AG10803 (cell line): ENCODE data around the gene REPS2.

Source experiments
- DNase-seq: peaks from one replicate; pipeline ENCODE4 v3.0.0; 2010; ENCODE audit warnings: low read depth
- H3K4me3 ChIP-seq: 2 replicates; pipeline ENCODE4 v1.5.1; 2011; ENCODE audit warnings: mild to moderate bottlenecking, low read length, control low read depth
- CTCF ChIP-seq: conservative IDR thresholded peaks from 2 replicates; pipeline ENCODE4 v1.5.1; 2011; ENCODE audit warnings: mild to moderate bottlenecking, low read length, control low read depth, inconsistent platforms

The REPS2 gene

GRCh38 chrX:17046478-17047097, 100.1 kb downstream of the REPS2 start:
- no peak overlapping the region for H3K4me3 ChIP-seq
- peak; percentile 78 for TF ChIP-seq CTCF
- peak; percentile 61 for DNase-seq

- no peak for TF ChIP-seq CTCF
- no peak for DNase-seq
- no peak overlapping the region for H3K4me3 ChIP-seq
Observed at GRCh38 chrX:17047224-17047623, 100.8 kb downstream of the REPS2 start.

- no peak for TF ChIP-seq CTCF
- DNase-seq: peak; percentile 35
- H3K4me3 ChIP-seq: no peak overlapping the region
Observed at GRCh38 chrX:17052210-17052609, 105.8 kb downstream of the REPS2 start.

- no peak for DNase-seq
Observed at GRCh38 chrX:17052793-17053192, 106.3 kb downstream of the REPS2 start.

GRCh38 chrX:17053502-17053901, 107.0 kb downstream of the REPS2 start:
- no peak for TF ChIP-seq CTCF
- no peak for DNase-seq
- no peak overlapping the region for H3K4me3 ChIP-seq

More at GRCh38 chrX:17052793-17053192, 106.3 kb downstream of the REPS2 start:
- H3K4me3 ChIP-seq: no peak overlapping the region
- no peak for TF ChIP-seq CTCF

GRCh38 chrX:17056868-17057608, 110.6 kb downstream of the REPS2 start:
- no peak for TF ChIP-seq CTCF
- DNase-seq: no peak
- H3K4me3 ChIP-seq: no peak overlapping the region

- H3K4me3 ChIP-seq: no peak overlapping the region
- TF ChIP-seq CTCF: no peak
- no peak for DNase-seq
Observed at GRCh38 chrX:17062065-17062464, 115.6 kb downstream of the REPS2 start.
